Endothelial cell (in vitro differentiated cells): ENCODE results near the gene ARL5C. TPM values are rescaled to one million over a fixed set of nuclear protein-coding genes. Genes with fewer than 3 reads are reported as not detected.

Experiments
- DNase-seq: peaks from one replicate; pipeline ENCODE4 v3.0.0; 2021; ENCODE audit warnings: low spot score
- H3K27ac Mint-ChIP-seq: one replicate; pipeline ENCODE4 v1.8.0; 2021; ENCODE audit warnings: mixed read lengths, inconsistent platforms; ENCODE audit not compliant: unreplicated experiment
- H3K27me3 Mint-ChIP-seq: one replicate; pipeline ENCODE4 v1.8.0; 2021; ENCODE audit warnings: mild to moderate bottlenecking, moderate library complexity, mixed read lengths, inconsistent platforms; ENCODE audit not compliant: unreplicated experiment
- H3K36me3 Mint-ChIP-seq: one replicate; pipeline ENCODE4 v1.8.0; 2021; ENCODE audit warnings: mild to moderate bottlenecking, low read depth, mixed read lengths, inconsistent platforms; ENCODE audit not compliant: unreplicated experiment
- H3K4me1 Mint-ChIP-seq: one replicate; pipeline ENCODE4 v1.8.0; 2021; ENCODE audit warnings: mild to moderate bottlenecking, mixed read lengths, inconsistent platforms; ENCODE audit not compliant: unreplicated experiment
- H3K4me3 Mint-ChIP-seq: one replicate; pipeline ENCODE4 v1.8.0; 2021; ENCODE audit warnings: mild to moderate bottlenecking, mixed read lengths, inconsistent platforms; ENCODE audit not compliant: unreplicated experiment
- H3K9me3 Mint-ChIP-seq: one replicate; pipeline ENCODE4 v1.8.0; 2021; ENCODE audit warnings: mixed read lengths, inconsistent platforms; ENCODE audit not compliant: unreplicated experiment
- CTCF ChIP-seq: fragments of 200-600 bp; sonication (generic); IDR thresholded peaks from one replicate; pipeline ENCODE4 v1.5.0; 2021; ENCODE audit warnings: antibody characterized with exemption; ENCODE audit not compliant: unreplicated experiment
- total RNA-seq: library from RNA; stranded (reverse); fragmentation: NEBNext Ultra II Directional; extraction: Animal tissue kit (Norgen Biotek cat#: 25700); gene quantifications from one replicate; pipeline ENCODE4 v1.2.1, GENCODE V29; 2021; ENCODE audit not compliant: unreplicated experiment

The ARL5C gene
- total RNA-seq, 1 donor from 2014 or later = not detected

- DNase-seq = no peak
- Mint-ChIP-seq H3K27ac (no peak overlapping the region), H3K9me3 (no peaks in the 10 kb centered on the region), H3K27me3 (peaks cover 10% of the 10 kb centered on the region), H3K4me3 (no peak overlapping the region), H3K36me3 (no peaks in the 10 kb centered on the region), H3K4me1 (peaks cover 5% of the 10 kb centered on the region)
- TF ChIP-seq CTCF = no peak
These were observed 57.2 kb downstream of the ARL5C start for GRCh38 chr17:39108461-39109375.

GRCh38 chr17:39107973-39108372 lies 58.0 kb downstream of the ARL5C start:
- DNase-seq = no peak
- peaks cover 10% of the 10 kb centered on the region for H3K27me3 Mint-ChIP-seq
- H3K9me3 Mint-ChIP-seq = no peaks in the 10 kb centered on the region
- H3K4me1 Mint-ChIP-seq = peaks cover 5% of the 10 kb centered on the region
- no peak overlapping the region for H3K27ac Mint-ChIP-seq
- no peak for TF ChIP-seq CTCF
- no peak overlapping the region for H3K4me3 Mint-ChIP-seq
- H3K36me3 Mint-ChIP-seq = no peaks in the 10 kb centered on the region

GRCh38 chr17:39107155-39107554 lies 58.8 kb downstream of the ARL5C start:
- peaks cover 10% of the 10 kb centered on the region for H3K27me3 Mint-ChIP-seq
- H3K9me3 Mint-ChIP-seq = no peaks in the 10 kb centered on the region
- no peak overlapping the region for H3K4me3 Mint-ChIP-seq
- peaks cover 5% of the 10 kb centered on the region for H3K4me1 Mint-ChIP-seq
- H3K27ac Mint-ChIP-seq = no peak overlapping the region
- DNase-seq = no peak
- TF ChIP-seq CTCF = no peak
- H3K36me3 Mint-ChIP-seq = no peaks in the 10 kb centered on the region

Other genes starting within 250 kb of the ARL5C start
- not detected for gene FBXO47, start 198.8 kb downstream of the ARL5C start, total RNA-seq
- 3.7 TPM for gene PLXDC1, start 14.5 kb downstream of the ARL5C start, total RNA-seq
- gene CACNB1, start 31.5 kb upstream of the ARL5C start, total RNA-seq = 10.2 TPM
- gene RPL19, start 34.1 kb upstream of the ARL5C start, total RNA-seq = 1,851 TPM
- gene STAC2, start 59.8 kb upstream of the ARL5C start, total RNA-seq = not detected
- 26.6 TPM for gene FBXL20, start 235.5 kb upstream of the ARL5C start, total RNA-seq